Femur (tissue), 1 donor: ENCODE results near the gene SMPD2.

Experiments used
- DNase-seq: peaks from one replicate; pipeline ENCODE4 v3.0.0-alpha.2; 2017

The SMPD2 gene

GRCh38 chr6:109488001-109488400, 47.5 kb downstream of the SMPD2 start:
- DNase-seq, result no peak

- DNase-seq, result no peak
Measured at GRCh38 chr6:109490713-109491112, 50.2 kb downstream of the SMPD2 start.

GRCh38 chr6:109491207-109491938, 50.8 kb downstream of the SMPD2 start:
- no peak for DNase-seq
